CD4-positive, alpha-beta T cell (primary cell): Measurements from ENCODE around the gene SCGB3A2. TPM values are rescaled to one million over a fixed set of nuclear protein-coding genes. Genes with fewer than 3 reads are reported as not detected.

ENCODE experiments used
- ATAC-seq: fragments of 200-7000 bp; cut with Tn5 transposase; one replicate; pipeline ENCODE4 v1.10.0; 2022; ENCODE audit warnings: mild to moderate bottlenecking; ENCODE audit not compliant: poor library complexity
- CTCF ChIA-PET: fragments of 350-600 bp; sonication (Branson Sonifier 250); formaldehyde crosslinking; loops from one replicate; lab custom pipeline; 2021; ENCODE audit warnings: antibody characterized with exemption, inconsistent platforms; lab: Charles Lee
- POLR2A ChIA-PET: fragments of 350-600 bp; sonication (Branson Sonifier 250); formaldehyde crosslinking; loops from one replicate; lab custom pipeline; 2021; ENCODE audit warnings: antibody characterized with exemption, inconsistent platforms; lab: Charles Lee
- DNase-seq, 14 experiments: peaks; one replicate each; pipeline ENCODE4 v3.0.0-alpha.2; 2013 to 2020; ENCODE audit warnings: mixed read lengths in 2 of 14
- H3K27ac ChIP-seq, 2 donors: one replicate each; pipeline versions ENCODE4 v1.5.1 to v1.7.0; 2013; ENCODE audit warnings: low read length in 2 of 2, low read depth in 1 of 2, mild to moderate bottlenecking in 1 of 2
- H3K27me3 ChIP-seq, 2 experiments: 1 replicate in 1 of 2; 2 replicates in 1 of 2; pipeline versions ENCODE4 v1.6.1 to v1.7.0; 2013; ENCODE audit warnings: low read length in 2 of 2, control low read depth in 1 of 2, mild to moderate bottlenecking in 1 of 2, moderate library complexity in 1 of 2; ENCODE audit not compliant: insufficient read depth in 2 of 2, control insufficient read depth in 1 of 2
- H3K36me3 ChIP-seq: one replicate; pipeline ENCODE4 v1.6.1; 2013; ENCODE audit warnings: low read length, control low read depth; ENCODE audit not compliant: insufficient read depth
- H3K4me1 ChIP-seq: one replicate; pipeline ENCODE4 v1.6.1; 2013; ENCODE audit warnings: low read length, control low read depth; ENCODE audit not compliant: insufficient read depth
- H3K4me3 ChIP-seq: one replicate; pipeline ENCODE4 v1.5.1; 2013; ENCODE audit warnings: mild to moderate bottlenecking, low read length, moderate library complexity
- H3K9me3 ChIP-seq, 2 experiments: 1 replicate in 1 of 2; 2 replicates in 1 of 2; pipeline versions ENCODE4 v1.6.1 to v1.7.0; 2013; ENCODE audit warnings: low read length in 2 of 2, mild to moderate bottlenecking in 2 of 2, control low read depth in 1 of 2, moderate library complexity in 1 of 2; ENCODE audit not compliant: control insufficient read depth in 1 of 2, insufficient read depth in 1 of 2
- H3K27ac Mint-ChIP-seq: one replicate; pipeline ENCODE4 v1.8.0; 2020; ENCODE audit warnings: mixed read lengths
- H3K27me3 Mint-ChIP-seq: one replicate; pipeline ENCODE4 v1.8.0; 2021; ENCODE audit warnings: mixed read lengths
- H3K36me3 Mint-ChIP-seq: one replicate; pipeline ENCODE4 v1.8.0; 2021; ENCODE audit warnings: low read depth, mixed read lengths
- H3K4me1 Mint-ChIP-seq: one replicate; pipeline ENCODE4 v1.8.0; 2021; ENCODE audit warnings: low read depth, mixed read lengths
- H3K4me3 Mint-ChIP-seq: one replicate; pipeline ENCODE4 v1.8.0; 2020; ENCODE audit warnings: mild to moderate bottlenecking, mixed read lengths
- H3K9me3 Mint-ChIP-seq: one replicate; pipeline ENCODE4 v1.8.0; 2020; ENCODE audit warnings: mixed read lengths
- intact Hi-C, 2 experiments: fragments of 100-400 bp; cut with DNase I in 1 of 2; cut with micrococcal nuclease in 1 of 2; formaldehyde crosslinking; loops; one replicate each; pipeline versions ENCODE4 v1.15.1 to v1.9.0; 2023 to 2025; cut with DNase I, micrococcal nuclease
- total RNA-seq, 174 experiments: library from RNA in 2 of 174; stranded (reverse) in 2 of 174; gene quantifications; one replicate each; pipeline ENCODE4 v1.2.3 and lab custom pipeline; 2021 to 2026
- TF ChIP-seq, protein P1 (sequence below): fragments of 200-600 bp; IDR thresholded peaks from one replicate; pipeline ENCODE4 v1.8.0; 2022; ENCODE audit warnings: antibody characterized with exemption, mild to moderate bottlenecking

Gene SCGB3A2
- total RNA-seq, 2 experiments from 2014 or later = not detected

DNA sequence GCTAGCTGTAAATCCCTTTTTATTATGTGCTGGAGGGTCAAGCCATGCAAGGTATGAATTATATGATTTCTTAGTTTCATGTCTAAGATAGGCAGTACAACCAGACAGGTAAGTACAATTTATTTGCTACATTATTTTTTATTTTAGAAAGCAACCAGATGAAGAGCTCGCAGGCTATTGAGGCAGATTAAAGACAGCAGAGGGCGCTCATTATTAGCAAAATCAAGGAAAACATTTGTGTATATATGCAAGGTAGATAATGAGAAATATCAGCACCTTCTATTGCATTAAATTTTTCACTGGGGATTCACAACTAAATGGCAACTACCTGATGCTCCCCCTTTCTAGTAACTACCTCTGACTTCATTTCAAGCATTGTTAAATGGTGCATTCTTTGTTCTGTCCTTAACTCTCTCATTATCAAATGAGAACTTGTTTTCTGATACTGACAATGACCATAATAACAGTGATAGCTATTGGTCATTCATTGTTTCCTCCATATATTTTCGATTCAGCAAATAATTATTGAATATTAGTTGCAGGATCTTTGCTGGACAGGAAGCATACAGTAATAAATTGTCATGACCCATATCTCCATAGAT, 8.6 kb downstream of the SCGB3A2 start:
- Mint-ChIP-seq H3K36me3 (no peaks in the 10 kb centered on the region), H3K4me1 (no peaks in the 10 kb centered on the region), H3K9me3 (no peaks in the 10 kb centered on the region), H3K27me3 (peaks cover 19% of the 10 kb centered on the region), H3K27ac (no peak overlapping the region), H3K4me3 (no peak overlapping the region)
- CTCF ChIA-PET = no interaction called here
- Histone ChIP-seq H3K4me1 (no peaks in the 10 kb centered on the region), H3K4me3 (no peak overlapping the region), H3K9me3 (no peaks in the 10 kb centered on the region), H3K36me3 (no peaks in the 10 kb centered on the region), H3K27me3 (peaks cover 0 to 5% of the 10 kb centered on the region in 2 experiments), H3K27ac (no peak overlapping the region)
- TF ChIP-seq, protein P1, sequence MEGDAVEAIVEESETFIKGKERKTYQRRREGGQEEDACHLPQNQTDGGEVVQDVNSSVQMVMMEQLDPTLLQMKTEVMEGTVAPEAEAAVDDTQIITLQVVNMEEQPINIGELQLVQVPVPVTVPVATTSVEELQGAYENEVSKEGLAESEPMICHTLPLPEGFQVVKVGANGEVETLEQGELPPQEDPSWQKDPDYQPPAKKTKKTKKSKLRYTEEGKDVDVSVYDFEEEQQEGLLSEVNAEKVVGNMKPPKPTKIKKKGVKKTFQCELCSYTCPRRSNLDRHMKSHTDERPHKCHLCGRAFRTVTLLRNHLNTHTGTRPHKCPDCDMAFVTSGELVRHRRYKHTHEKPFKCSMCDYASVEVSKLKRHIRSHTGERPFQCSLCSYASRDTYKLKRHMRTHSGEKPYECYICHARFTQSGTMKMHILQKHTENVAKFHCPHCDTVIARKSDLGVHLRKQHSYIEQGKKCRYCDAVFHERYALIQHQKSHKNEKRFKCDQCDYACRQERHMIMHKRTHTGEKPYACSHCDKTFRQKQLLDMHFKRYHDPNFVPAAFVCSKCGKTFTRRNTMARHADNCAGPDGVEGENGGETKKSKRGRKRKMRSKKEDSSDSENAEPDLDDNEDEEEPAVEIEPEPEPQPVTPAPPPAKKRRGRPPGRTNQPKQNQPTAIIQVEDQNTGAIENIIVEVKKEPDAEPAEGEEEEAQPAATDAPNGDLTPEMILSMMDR = no peak
- intact Hi-C loops = no loop called here
- POLR2A ChIA-PET = no interaction called here
- peak in 1 of 14 experiments; percentile 11 for DNase-seq
- ATAC-seq = no peak

DNA sequence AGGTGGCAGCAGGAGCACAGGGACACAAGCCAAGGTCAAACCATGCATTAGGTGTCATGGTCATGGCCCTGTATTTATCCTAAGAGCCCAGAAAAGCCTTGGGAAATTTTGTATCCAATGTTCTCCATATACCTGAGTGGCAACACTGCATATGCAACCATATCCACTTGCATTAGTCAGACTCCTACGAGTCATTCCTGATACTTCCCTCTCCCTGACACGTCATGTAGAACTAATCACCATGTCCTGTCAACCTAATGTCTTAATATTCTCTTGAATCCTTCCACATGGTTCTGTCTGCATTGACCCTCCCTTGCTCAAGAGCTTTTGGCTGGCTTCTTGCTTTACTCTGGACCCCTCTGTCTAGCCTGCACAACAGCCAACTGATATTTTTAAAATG, 9.4 kb downstream of the SCGB3A2 start:
- no peaks in the 10 kb centered on the region for H3K9me3 ChIP-seq
- peaks cover 20% of the 10 kb centered on the region for H3K27me3 Mint-ChIP-seq
- no peaks in the 10 kb centered on the region for H3K36me3 Mint-ChIP-seq
- no peak overlapping the region for H3K4me3 ChIP-seq
- no peak overlapping the region for H3K27ac ChIP-seq
- no peak overlapping the region for H3K4me3 Mint-ChIP-seq
- H3K4me1 ChIP-seq = no peaks in the 10 kb centered on the region
- DNase-seq (no peak), ATAC-seq (no peak)
- ChIA-PET CTCF (no interaction called here), POLR2A (no interaction called here)
- H3K9me3 Mint-ChIP-seq = no peaks in the 10 kb centered on the region
- peaks cover 0 to 5% of the 10 kb centered on the region in 2 experiments for H3K27me3 ChIP-seq
- intact Hi-C loops = no loop called here
- H3K36me3 ChIP-seq = no peaks in the 10 kb centered on the region
- H3K27ac Mint-ChIP-seq = no peak overlapping the region
- no peaks in the 10 kb centered on the region for H3K4me1 Mint-ChIP-seq
- TF ChIP-seq, protein P1 = no peak

DNA sequence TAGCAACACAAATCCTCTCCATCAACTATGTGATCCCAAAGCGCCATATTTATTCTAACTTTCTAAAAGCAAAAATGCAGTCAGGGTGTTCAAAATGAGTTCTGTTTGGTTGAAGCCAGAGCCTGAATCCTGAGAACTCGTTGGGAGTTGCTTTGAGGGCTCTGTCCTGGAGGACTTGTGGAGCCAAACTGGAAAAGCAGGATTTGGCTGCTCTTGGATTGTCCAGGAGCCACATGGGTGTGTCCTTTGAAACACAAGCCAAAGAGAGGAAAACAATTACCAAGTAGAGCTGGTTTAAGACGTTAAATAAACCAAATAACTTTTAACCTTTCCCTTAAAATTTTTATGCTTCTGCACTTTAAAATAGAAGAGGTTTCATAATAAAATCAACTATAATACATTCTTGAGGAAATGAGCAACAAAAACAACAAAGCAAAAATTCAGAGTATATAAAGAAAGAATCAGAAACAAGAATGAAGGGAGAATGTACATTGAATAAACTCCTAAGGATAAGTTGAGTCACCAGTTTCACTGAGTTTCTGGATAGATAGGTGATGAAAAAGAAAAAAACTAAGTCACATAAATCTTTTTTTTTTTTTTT, 14.3 kb downstream of the SCGB3A2 start:
- ChIA-PET CTCF (no interaction called here), POLR2A (no interaction called here)
- ATAC-seq (no peak), DNase-seq (no peak)
- Mint-ChIP-seq H3K4me1 (no peaks in the 10 kb centered on the region), H3K4me3 (no peak overlapping the region), H3K27ac (no peak overlapping the region), H3K9me3 (no peaks in the 10 kb centered on the region), H3K36me3 (no peaks in the 10 kb centered on the region), H3K27me3 (peaks cover 25% of the 10 kb centered on the region)
- intact Hi-C loops = no loop called here
- Histone ChIP-seq H3K27me3 (peaks cover 0 to 5% of the 10 kb centered on the region in 2 experiments), H3K36me3 (no peaks in the 10 kb centered on the region), H3K9me3 (no peaks in the 10 kb centered on the region), H3K27ac (no peak overlapping the region), H3K4me1 (no peaks in the 10 kb centered on the region), H3K4me3 (no peak overlapping the region)
- TF ChIP-seq, protein P1 = no peak
